ENCODE data around the gene CADPS2. TPM values are rescaled to one million over a fixed set of nuclear protein-coding genes. Genes with fewer than 3 reads are reported as not detected.
"Not testable (repeated sequence)": the region's sequence is repeated elsewhere in the genome, so short reads cannot be mapped to it uniquely, and the experiment has no call there.

The CADPS2 gene
- total RNA-seq, 1 donor from 2014 or later, result 9.7 TPM

- no peak for DNase-seq (ENCODE audit: low spot score)
These were observed 171.1 kb downstream of the CADPS2 start for GRCh38 chr7:122715183-122715582.

GRCh38 chr7:122710916-122711315 lies 175.3 kb downstream of the CADPS2 start:
- no peak for DNase-seq (ENCODE audit: low spot score)

GRCh38 chr7:122709930-122710646 lies 176.2 kb downstream of the CADPS2 start:
- no peak for DNase-seq (ENCODE audit: low spot score)

DNA sequence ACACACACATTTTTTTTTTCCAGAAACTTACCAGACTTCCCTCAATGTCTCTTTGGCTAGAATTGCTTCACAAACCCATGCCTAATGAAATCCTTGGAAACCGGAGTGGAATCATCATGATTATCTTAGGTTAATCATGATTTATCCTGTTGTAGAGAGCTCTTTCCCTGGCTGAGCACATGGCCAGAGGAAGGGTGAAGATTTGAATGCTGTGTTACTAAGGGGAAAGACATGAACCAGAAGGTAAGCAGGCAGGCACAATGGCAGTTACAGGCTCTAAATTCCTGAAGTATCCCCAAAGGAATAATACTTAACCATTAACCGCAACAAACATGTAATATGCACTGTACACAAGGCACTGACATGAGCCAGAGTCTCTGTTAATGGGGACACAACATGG lies 179.4 kb downstream of the CADPS2 start:
- no peak for DNase-seq (ENCODE audit: low spot score)

DNA sequence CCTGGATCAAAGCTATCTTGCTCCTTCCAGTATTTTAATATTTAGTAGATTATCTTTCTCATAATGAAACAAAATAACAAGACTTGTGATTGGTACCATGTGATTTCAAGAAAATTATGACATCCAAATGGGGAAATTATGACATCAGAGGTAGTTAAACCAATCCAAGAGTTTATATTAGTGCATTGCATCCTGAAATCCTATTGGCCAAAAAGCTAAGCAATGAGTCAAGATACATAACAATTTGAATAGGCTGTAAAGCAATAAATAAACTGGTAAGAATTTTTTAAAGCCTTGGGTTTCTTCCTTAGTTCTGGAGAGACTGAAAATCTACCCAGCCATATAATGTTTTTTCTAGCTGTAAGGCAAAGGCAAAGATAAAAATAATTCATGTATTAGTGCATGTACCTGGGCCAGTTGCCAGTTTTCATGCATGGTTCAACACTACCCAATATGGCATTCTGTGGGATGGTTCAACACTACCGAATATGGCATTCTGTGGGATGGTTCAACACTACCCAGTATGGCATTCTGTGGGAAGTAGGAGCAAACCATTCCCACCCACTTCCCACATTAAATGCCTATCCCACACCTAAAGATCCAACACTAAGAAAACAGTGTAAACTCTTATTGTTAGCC lies 183.3 kb downstream of the CADPS2 start, which contains the start of gene RNF148:
RNF148 (minus strand) TSS at position 51 of the 639 bp plus-strand sequence. CDS start 172 bp downstream, outside the sequence.
- no peak for DNase-seq (ENCODE audit: low spot score)

GRCh38 chr7:122699017-122699416 lies 187.2 kb downstream of the CADPS2 start, which contains the start of gene RNF133:
Gene RNF133 (minus strand): TSS chr7:122699117. CDS start chr7:122698918, 199 bp downstream.
- no peak for DNase-seq (ENCODE audit: low spot score)

DNA sequence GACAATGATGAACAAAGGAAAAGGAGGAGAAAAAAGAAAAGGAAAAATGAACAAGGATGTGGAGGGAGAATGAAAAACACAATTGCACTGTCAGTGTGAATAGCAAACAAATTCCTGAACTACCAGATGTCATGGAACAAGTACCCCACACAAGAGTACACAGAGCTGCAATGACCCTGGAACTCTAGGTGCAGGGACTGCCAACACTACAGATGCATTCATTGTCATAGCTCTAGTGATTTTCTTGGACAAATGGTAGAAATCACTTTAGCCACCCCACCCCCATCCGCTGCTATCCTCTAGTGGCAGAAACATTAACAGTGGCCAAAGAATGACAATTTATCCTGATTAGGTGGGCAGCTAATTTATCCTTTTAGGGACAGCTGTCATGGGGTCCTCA lies 190.4 kb downstream of the CADPS2 start:
- no peak for DNase-seq (ENCODE audit: low spot score)

DNA sequence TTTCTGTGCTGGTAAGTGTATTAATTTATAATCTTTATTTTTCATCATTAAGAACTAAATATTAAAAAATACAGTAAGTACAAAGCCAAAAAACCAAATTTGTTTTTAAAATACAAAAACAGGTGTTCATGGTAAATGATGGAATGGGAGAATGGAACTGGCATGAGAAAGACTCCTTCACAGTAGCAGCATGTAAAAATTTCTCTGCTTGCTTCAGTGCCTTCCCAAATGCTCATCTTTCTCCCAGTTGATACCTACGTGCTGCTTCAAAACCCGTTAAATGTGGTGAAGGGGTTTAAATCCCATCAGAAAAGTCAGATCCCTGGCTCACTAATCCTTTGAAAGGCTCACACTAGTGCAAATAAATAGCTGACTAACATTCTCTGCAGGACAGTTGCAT lies 191.6 kb downstream of the CADPS2 start:
- DNase-seq (ENCODE audit: low spot score), result no peak

DNA sequence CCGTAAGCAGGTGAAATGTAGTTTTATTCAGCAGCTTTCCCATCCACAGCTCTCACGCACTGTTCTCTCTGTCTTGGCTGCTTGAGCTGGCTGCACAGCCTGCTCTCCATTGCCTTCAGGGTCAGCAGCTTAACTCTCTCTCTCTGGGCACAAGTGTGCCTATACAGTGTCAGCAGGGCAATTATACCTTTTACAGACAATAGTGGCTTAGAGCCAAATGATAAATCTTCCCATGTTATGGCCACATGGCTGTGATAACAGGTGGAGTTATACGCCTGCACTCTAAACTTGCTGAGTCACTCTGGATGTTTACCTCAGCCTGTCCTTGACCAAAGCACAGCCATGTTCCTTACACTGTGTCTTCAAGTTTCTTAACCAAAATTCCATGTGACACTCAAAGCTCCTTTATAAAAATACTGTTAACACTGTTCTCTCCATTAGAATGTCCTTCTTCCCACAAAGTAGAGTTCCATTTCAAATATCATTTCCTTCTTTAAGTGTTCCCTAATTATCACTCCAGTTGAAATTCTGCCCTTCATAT lies 193.4 kb downstream of the CADPS2 start:
- no peak for DNase-seq (ENCODE audit: low spot score)

DNA sequence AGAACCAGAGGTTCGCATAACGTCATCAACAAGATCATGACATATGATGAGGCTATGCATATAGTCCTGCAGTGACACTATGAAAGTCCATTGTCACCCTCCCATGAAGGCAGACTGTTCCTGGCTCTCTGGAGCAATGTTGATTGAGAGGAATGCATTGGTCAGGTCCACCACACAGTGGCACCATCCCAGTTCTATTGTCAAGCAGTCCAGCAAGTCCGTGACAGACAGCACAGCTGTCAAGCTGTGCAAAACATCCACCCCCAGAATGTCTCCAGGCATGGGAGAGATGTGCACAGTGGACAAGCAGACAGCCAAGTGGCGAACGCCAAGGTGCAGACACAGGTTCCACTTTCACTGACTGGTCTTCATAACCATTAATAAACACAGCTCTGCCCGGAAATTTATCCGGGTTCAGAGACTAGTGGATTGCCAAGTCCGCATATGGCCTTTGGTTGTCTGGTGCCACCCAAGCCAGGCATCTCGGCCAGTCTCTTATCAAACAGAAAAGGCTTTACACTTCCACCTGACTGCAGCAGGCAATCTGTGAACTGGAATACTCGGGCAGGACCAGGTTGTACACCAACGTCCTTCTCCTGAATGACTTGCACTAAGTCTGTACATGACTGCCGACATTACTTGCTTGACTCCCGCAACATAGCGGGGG lies 194.6 kb downstream of the CADPS2 start:
- DNase-seq (ENCODE audit: low spot score), result no peak

DNA sequence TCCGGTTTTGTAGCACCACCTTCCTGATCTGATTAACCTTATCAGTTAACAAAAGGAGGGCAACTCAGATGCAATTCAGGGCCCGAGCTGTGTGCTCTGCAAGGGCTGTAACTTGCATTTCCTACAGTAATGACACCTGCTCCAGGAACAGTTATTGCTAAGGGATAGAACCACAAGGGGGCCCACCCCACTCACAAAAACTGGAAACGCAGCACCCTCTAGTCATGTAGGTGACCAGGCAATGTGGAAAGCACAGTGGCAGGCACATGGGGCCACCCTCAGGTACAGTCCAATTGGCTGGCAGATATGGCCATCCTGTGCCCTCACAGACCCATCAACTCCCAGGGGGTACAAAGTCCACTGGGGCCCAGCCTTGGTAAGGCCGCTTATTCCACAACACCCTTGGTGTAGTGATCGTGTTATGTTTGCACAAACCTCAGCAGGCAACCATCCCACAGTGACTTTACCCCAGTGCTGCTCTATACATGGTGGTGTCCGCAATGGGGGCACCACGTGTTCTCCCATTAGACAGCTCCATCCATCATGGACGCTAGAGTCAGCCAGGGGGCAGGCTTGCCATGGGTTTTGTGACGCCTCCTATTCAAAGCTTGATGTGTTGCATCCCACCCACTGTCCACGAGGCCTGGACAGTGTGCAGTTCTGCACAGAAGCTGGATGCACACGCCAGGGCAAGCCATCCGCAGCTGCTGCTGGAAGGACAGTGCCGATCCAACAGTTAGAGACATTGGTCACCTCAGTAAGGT lies 196.7 kb downstream of the CADPS2 start:
- DNase-seq (ENCODE audit: low spot score), result no peak

DNA sequence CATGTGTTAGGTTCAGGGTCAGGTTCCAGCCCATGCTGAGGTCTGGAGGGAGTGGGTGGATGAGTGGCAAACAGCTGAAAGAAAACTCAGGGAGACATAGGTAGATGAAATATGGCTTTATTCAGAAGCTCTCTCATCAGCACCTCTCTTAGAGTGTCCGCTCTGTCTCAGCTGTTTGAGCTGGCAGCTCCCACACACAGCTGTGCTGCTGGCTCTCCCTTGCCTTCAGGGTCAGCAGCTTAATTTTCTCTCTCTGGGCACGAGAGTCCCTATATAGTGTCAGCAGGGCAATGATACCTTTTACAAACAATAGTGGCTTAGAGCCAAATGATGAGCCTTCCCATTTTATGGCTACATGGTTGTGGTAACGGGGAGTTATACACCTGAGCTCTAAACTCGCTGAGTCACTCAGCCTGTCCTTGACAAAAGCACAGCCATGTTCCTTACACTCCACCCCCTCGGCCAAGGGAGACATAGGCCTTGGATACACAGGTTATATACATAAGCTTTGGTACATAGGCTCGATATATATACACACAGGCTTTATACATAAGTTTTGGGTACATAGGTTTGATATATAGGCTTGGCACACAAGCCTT lies 197.8 kb downstream of the CADPS2 start:
- no peak for DNase-seq (ENCODE audit: low spot score)

- DNase-seq (ENCODE audit: low spot score), result no peak
These were observed 199.8 kb downstream of the CADPS2 start for GRCh38 chr7:122686360-122686878.

GRCh38 chr7:122684504-122684903 lies 201.8 kb downstream of the CADPS2 start:
- DNase-seq (ENCODE audit: low spot score), result no peak

- no peak for DNase-seq (ENCODE audit: low spot score)
These were observed 203.3 kb downstream of the CADPS2 start for GRCh38 chr7:122682815-122683550.

DNA sequence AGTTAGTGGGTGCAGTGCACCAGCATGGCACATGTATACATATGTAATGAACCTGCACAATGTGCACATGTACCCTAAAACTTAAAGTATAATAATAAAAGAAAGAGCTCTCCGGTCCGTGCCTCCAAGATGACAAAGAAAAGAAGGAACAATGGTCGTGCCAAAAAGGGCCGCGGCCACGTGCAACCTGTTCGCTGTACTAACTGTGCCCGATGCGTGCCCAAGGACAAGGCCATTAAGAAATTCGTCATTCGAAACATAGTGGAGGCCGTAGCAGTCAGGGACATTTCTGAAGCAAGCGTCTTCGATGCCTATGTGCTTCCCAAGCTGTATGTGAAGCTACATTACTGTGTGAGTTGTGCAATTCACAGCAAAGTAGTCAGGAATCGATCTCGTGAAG lies 205.1 kb downstream of the CADPS2 start:
- DNase-seq (ENCODE audit: low spot score), result not testable (repeated sequence)

- no peak for DNase-seq (ENCODE audit: low spot score)
These were observed 206.4 kb downstream of the CADPS2 start for GRCh38 chr7:122679813-122680212.

DNA sequence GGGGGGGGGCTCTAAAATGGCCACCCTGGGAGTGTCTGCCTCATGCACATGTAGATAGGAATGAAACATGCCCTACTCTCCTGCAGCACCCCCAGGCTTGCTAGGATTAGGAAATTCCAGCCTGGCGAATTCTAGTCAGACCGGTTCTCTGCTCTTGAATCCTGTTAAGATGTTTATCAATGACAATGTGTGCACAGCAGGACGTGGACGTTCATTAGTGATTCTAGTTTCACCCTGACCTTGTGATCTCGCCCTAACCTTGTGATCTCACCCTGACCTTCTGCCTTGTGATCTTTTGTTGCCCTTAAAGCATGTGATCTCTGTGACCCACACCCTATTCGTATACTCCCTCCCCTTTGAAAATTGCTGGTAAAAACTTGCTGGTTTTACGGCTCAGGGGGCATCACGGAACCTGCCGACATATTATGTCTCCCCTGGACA lies 207.0 kb downstream of the CADPS2 start:
- DNase-seq (ENCODE audit: low spot score), result not testable (repeated sequence)

- no peak for DNase-seq (ENCODE audit: low spot score)
These were observed 209.1 kb downstream of the CADPS2 start for GRCh38 chr7:122677149-122677548.

DNA sequence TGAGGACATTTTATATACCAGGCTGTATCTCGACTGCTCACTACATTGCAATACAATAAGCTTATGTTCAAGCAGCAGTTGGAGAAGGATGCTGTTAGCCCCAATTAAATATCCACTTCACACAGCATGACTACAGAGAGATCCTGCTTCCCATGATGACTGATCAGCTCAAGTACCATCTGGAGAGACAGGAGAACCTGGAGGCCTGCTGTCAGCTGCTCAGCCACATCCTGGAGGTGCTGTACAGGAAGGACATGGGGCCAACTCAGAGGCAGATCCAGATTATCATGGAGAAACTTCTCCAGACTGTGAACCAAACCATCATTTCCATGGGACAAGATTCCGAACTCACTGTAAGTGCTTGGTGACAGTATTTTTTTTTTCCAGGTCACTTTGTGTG lies 209.8 kb downstream of the CADPS2 start:
- no peak for DNase-seq (ENCODE audit: low spot score)

Measured in mesenteric fat pad (tissue), 1 donor.